Loucy (cell line): ENCODE results near the gene AP3B2.

Experiments used
- EZH2phosphoT487 ChIP-seq: fragments of 200-600 bp; IDR thresholded peaks from 2 replicates; pipeline ENCODE4 v1.6.1; 2018; ENCODE audit warnings: antibody characterized with exemption, mild to moderate bottlenecking, moderate library complexity, borderline replicate concordance
- TF ChIP-seq, protein P1 (sequence below): fragments of 200-600 bp; sonication (generic); conservative IDR thresholded peaks from 2 replicates; pipeline ENCODE4 v1.5.1; 2014; ENCODE audit warnings: mild to moderate bottlenecking, antibody characterized with exemption, low read length

DNA sequence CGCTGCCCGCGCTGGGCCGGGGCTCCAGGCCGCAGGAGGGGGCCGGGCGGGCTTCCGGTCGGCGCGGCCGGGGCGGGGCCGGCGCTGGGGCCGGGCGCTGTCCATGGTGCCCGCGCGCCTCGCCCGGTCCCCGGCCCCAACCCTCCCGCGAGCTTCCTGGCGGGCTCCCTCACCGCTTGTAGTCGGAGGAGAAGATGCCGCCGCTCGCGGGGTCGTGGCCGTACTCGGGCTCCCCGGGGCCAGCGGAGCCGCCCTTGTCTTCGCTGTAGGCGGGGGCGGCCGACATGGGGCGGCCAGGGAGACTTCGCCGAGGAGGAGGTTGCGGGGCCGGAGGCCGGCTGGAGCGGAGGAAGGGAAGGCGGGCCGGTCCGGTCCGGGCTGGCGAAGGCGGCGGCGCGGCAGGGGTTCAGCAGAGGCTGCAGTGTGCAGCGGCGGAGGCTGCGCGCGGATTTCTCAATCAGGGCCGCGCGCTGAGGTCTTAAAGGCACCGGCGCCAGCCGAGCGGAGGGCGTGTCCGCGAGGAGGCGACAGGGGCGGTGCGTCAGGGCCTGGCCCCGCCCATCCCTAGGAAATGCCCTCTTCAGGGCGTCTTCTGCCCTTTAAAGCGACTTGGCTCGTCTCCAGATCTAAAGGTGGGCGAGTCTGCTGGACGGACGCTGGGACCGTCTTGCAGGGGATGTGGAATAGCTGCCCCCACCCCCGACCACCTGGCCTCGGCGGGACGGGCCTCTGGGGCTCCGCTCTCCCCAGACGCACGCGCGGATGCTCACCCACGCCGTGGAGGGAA lies at the start of gene AP3B2:
- TF ChIP-seq, protein P1, sequence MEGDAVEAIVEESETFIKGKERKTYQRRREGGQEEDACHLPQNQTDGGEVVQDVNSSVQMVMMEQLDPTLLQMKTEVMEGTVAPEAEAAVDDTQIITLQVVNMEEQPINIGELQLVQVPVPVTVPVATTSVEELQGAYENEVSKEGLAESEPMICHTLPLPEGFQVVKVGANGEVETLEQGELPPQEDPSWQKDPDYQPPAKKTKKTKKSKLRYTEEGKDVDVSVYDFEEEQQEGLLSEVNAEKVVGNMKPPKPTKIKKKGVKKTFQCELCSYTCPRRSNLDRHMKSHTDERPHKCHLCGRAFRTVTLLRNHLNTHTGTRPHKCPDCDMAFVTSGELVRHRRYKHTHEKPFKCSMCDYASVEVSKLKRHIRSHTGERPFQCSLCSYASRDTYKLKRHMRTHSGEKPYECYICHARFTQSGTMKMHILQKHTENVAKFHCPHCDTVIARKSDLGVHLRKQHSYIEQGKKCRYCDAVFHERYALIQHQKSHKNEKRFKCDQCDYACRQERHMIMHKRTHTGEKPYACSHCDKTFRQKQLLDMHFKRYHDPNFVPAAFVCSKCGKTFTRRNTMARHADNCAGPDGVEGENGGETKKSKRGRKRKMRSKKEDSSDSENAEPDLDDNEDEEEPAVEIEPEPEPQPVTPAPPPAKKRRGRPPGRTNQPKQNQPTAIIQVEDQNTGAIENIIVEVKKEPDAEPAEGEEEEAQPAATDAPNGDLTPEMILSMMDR: no peak
- no peak for TF ChIP-seq EZH2phosphoT487
